ENCODE results near the gene TMEM130.
"Not testable (repeated sequence)": the region's sequence is repeated elsewhere in the genome, so short reads cannot be mapped to it uniquely, and the experiment has no call there.

TMEM130 gene

GRCh38 chr7:98877146-98877545 is 7.3 kb upstream of the TMEM130 start:
- no peak for DNase-seq

GRCh38 chr7:98875501-98875900 is 5.7 kb upstream of the TMEM130 start:
- no peak for DNase-seq

- DNase-seq: no peak
These were observed 5.1 kb upstream of the TMEM130 start for GRCh38 chr7:98874942-98875341.

GRCh38 chr7:98873610-98874009 is 3.8 kb upstream of the TMEM130 start:
- DNase-seq: not testable (repeated sequence)

GRCh38 chr7:98872328-98872924 is 2.6 kb upstream of the TMEM130 start:
- no peak for DNase-seq

GRCh38 chr7:98870807-98871491 is 1.1 kb upstream of the TMEM130 start:
- no peak for DNase-seq

GRCh38 chr7:98870121-98870651 is 372 bp upstream of the TMEM130 start:
- DNase-seq: peak in 1 of 4 experiments; percentile 29

- no peak for DNase-seq
These were observed 702 bp downstream of the TMEM130 start for GRCh38 chr7:98869027-98869596.

GRCh38 chr7:98868450-98868849 is 1.4 kb downstream of the TMEM130 start:
- no peak for DNase-seq

- DNase-seq: no peak
These were observed 3.0 kb downstream of the TMEM130 start for GRCh38 chr7:98866765-98867164.

- DNase-seq: no peak
These were observed 3.5 kb downstream of the TMEM130 start for GRCh38 chr7:98866351-98866750.

GRCh38 chr7:98864731-98865453 is 4.9 kb downstream of the TMEM130 start:
- DNase-seq: no peak

GRCh38 chr7:98863601-98864000 is 6.2 kb downstream of the TMEM130 start:
- DNase-seq: no peak

GRCh38 chr7:98862716-98863420 is 6.9 kb downstream of the TMEM130 start:
- DNase-seq: no peak

- DNase-seq: no peak
These were observed 7.6 kb downstream of the TMEM130 start for GRCh38 chr7:98862203-98862602.

GRCh38 chr7:98860071-98860470 is 9.7 kb downstream of the TMEM130 start:
- DNase-seq: no peak

- no peak for DNase-seq
These were observed 14.0 kb downstream of the TMEM130 start for GRCh38 chr7:98855610-98856422.

GRCh38 chr7:98852826-98853225 is 17.0 kb downstream of the TMEM130 start:
- no peak for DNase-seq

GRCh38 chr7:98848918-98849317 is 20.9 kb downstream of the TMEM130 start:
- DNase-seq: no peak

GRCh38 chr7:98842552-98842951 is 27.3 kb downstream of the TMEM130 start:
- not testable (repeated sequence) for DNase-seq

- peak; percentile 29 to 65 (median 44) for DNase-seq
These were observed 28.4 kb downstream of the TMEM130 start for GRCh38 chr7:98841179-98841997.
